GM10847 (cell line): Measurements from ENCODE around the gene CACNB2.

Experiments
- POLR2A ChIP-seq: IDR thresholded peaks from 2 replicates; pipeline ENCODE4 v1.6.1; 2011; ENCODE audit not compliant: insufficient read length; ENCODE audit errors: extremely low read depth

CACNB2 gene

GRCh38 chr10:18205098-18205834 is 65.0 kb downstream of the CACNB2 start:
- no peak for TF ChIP-seq POLR2A

DNA sequence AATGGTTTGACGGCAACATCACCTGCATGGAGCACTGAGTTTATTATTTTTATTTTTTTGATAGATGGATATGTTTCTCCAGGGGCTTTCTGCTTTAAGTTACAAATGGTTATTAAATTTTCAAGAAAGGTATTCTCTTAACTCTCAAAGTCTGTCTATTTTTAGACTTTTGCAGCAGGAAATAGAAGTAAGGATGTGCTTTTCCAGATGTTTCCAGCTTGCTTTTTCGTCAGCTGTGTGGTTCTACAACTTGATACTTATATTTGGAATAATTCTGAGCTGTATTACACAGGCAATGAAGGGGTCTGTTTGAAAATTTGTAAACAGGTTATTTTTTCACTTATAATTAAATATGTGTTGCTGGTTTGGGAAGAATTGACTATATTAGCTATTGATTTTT is 69.0 kb downstream of the CACNB2 start:
- TF ChIP-seq POLR2A: no peak

- no peak for TF ChIP-seq POLR2A
Measured at GRCh38 chr10:18210711-18211110, 70.5 kb downstream of the CACNB2 start.

- TF ChIP-seq POLR2A: no peak
Measured at GRCh38 chr10:18211862-18212261, 71.6 kb downstream of the CACNB2 start.

GRCh38 chr10:18213271-18213670 is 73.0 kb downstream of the CACNB2 start:
- no peak for TF ChIP-seq POLR2A

DNA sequence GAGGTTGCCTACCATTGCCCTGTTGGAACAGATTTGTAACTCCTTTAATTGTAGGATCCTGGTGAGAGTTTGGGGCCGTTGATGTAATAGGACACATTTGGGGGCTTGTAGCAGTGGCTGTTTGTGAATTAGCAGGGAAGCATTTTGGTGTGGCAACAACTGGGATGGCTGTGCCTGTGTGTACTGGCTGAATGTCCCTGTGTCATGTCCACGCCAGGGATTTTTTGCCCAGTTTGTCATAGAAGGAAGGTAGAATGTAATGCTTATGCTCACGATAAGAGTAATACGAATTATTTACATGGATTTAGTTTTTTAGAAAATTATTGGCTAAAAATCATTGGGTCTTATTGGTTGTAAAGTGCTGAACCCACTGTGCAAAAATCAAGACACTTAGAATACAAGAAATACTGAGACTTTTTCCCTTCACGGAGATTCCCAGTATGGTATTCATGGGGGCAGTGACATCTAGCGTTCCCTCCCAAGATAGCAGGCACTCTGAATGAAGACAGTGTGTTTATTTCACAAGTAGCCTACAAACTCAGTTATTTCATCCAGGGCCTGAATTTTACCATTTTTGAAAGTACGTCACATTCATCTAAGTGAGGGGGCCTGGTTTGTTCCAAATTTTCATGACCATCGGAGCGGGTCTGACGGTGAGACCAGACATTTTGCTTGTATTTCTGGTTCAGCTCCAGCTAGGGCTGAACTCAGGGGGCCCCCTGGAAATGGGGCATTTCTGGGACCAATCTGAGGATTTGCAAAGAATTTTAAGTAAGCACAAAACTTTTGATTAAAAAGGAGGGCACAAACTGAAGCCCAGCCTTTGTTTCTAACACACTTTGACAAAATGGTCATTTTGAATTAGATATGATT is 74.7 kb downstream of the CACNB2 start:
- no peak for TF ChIP-seq POLR2A

DNA sequence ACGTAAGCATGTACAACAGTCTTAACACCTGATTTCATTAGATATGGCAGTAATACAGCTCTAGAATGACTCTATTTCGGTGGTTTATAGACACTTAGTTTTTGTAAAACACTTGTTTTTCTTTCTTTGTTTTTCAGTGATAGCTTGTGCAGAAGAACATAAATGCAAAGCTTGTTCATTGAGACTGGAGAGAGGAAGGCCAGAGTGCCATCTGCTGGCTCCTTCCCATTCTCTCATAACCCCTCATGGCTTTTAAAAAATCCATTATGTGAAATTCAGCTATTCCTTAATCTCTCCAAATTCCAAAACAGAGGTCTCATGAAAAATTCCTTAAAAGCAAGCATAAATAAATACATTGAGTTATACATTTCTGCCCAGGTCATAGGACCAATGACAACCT is 76.3 kb downstream of the CACNB2 start:
- no peak for TF ChIP-seq POLR2A

- no peak for TF ChIP-seq POLR2A
Measured at GRCh38 chr10:18217577-18217976, 77.4 kb downstream of the CACNB2 start.

DNA sequence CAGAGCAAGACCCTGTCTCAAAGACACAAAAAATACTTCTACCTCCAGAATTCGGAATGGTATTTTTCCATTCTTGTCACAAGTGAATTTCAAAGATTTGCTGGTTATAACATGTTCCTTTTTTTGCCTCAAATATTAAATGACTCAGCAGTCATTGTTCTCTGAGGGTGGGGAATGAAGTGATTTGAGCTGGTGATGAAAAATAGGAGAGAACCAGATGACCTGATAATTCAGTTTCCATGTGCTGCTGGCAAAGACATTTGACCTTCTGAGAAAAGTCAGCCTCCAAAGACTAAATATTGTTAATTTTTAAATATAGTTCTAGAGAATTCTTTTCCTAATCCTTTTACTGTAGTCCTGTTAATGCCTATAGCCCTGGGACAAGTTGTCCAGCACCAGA is 78.9 kb downstream of the CACNB2 start:
- no peak for TF ChIP-seq POLR2A

DNA sequence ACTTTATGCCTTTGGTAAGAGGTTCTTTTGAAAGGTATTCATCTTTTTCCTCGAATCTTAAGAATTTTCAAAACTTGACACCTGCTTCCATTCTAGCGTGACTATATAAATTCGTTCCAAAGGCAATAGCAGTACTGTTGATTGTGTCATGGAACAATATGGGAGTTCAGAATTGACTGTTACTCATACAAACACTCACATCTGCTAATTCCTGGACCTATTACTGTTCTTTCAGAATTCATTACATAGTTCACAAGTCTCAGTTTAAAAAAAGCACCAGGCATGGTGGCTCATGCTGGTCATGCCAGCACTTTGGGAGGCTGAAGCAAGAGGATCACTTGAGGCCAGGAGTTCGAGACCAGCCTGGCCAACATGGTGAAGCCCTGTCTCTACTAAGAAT is 80.9 kb downstream of the CACNB2 start:
- no peak for TF ChIP-seq POLR2A

DNA sequence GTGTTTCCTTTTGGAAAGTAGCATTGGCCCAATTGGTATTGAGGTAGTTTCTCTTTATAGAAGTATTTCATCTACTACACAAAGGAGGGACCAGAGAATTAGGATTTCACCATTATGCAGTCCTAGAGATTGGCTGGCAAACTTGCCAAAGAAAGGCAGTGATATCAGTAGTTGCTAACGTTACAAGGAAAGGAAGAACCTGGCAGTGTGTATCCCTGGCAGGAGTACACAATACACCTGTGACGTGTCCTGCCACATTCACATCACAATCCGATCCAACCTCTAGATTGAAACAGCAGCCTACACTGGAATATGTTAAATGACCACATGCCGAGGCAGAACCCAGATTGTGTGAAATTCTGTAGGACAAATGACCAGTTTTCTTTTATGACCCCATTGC is 81.7 kb downstream of the CACNB2 start:
- no peak for TF ChIP-seq POLR2A

DNA sequence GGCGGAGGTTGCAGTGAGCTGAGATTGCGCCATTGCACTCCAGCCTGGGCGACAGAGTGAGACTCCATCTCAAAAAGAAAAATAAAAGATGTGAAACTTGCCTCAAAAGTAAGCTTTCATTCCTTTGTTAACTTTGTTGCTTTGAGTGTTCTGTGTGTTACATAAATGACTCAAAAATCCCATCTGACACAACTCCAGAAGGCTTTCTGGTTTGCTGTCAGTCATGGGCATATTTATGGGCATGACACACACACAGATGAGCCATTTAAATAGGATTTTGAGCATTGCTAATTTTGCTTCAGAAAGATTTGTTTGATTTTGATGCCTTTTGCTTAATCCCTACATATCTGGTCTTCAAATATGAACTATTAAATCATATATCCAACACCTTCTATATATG is 82.6 kb downstream of the CACNB2 start:
- TF ChIP-seq POLR2A: no peak

DNA sequence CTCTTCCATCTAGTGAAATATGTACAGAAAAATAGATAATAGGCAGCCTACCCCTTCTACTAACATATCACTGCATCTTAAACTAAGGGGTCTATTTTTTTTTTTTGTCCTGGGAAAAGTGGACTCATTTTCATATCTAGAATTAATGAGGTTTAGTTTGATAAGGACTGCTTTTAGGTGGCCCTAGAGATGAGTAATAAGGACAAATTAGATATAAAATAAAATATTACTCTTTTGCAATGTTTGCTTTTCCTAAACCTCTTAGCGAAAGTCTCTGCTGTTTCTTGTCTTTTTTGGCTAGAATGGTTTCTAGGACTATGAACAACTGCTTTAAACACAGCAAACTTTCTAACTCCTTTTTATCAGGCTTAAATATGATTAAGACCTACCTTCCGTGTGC is 83.7 kb downstream of the CACNB2 start:
- no peak for TF ChIP-seq POLR2A

- TF ChIP-seq POLR2A: no peak
Measured at GRCh38 chr10:18224626-18225445, 84.6 kb downstream of the CACNB2 start.

- no peak for TF ChIP-seq POLR2A
Measured at GRCh38 chr10:18226336-18226735, 86.1 kb downstream of the CACNB2 start.

GRCh38 chr10:18229826-18230225 is 89.6 kb downstream of the CACNB2 start:
- no peak for TF ChIP-seq POLR2A
